ENCODE data around the gene ITGAX.

DNA sequence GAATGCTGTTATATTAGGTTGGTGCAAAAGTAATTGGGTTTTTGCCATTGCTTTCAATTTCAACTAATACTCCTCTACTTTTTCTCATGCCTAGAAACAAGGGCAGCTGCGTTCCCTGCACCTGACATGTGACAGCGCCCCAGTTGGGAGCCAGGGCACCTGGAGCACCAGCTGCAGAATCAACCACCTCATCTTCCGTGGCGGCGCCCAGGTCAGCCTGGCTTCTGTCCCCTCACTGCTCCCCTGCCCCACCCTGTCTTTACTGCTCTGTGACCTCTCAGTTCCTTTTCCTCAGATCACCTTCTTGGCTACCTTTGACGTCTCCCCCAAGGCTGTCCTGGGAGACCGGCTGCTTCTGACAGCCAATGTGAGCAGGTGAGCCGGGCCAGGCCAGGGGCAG is 21.7 kb downstream of the ITGAX start:
- no peak for TF ChIP-seq EZH2phosphoT487 (IDR thresholded peaks at IDR 0.05; ENCODE audit: insufficient read depth, low read depth)
- TF ChIP-seq EZH2 (IDR thresholded peaks at IDR 0.05; ENCODE audit: insufficient read depth, poor library complexity, severe bottlenecking), result no peak

Data from GM23248 (cell line).